IMR-90 (cell line): ENCODE results near the gene RPL26. TPM values are rescaled to one million over a fixed set of nuclear protein-coding genes. Genes with fewer than 3 reads are reported as not detected.

Experiments used
- ATAC-seq: fragments of 200-7000 bp; cut with Tn5 transposase; 2 replicates; pipeline ENCODE4 v1.9.1; 2020; ENCODE audit warnings: low read depth, mild to moderate bottlenecking, moderate library complexity
- BruUV-seq: library from RNA; stranded (reverse); fragments of 400-500 nt; replicated peaks from 2 replicates; lab custom pipeline; 2021; lab: Mats Ljungman, UMichigan
- CTCF ChIA-PET: fragments of 300-600 bp; formaldehyde crosslinking; extraction: SDS; loops from one replicate; lab custom pipeline; 2021; ENCODE audit warnings: antibody characterized with exemption; lab: Yijun Ruan, JAX
- POLR2A ChIA-PET: fragments of 300-600 bp; sonication (Branson Sonifier 250); formaldehyde crosslinking; loops from one replicate; lab custom pipeline; 2022; ENCODE audit warnings: antibody characterized with exemption; ENCODE audit not compliant: unreplicated experiment; lab: Charles Lee
- DNase-seq: peaks from one replicate; pipeline ENCODE4 v3.0.0; 2013
- H2AFZ ChIP-seq: replicated peaks from 2 replicates; pipeline ENCODE3; 2013; ENCODE audit warnings: low read length, mild to moderate bottlenecking; ENCODE audit not compliant: poor library complexity
- H2AK5ac ChIP-seq: 2 replicates; pipeline ENCODE4 v1.6.1; 2013; ENCODE audit warnings: low read depth, low read length, inconsistent platforms
- H2AK9ac ChIP-seq: replicated peaks from 2 replicates; pipeline ENCODE3; 2013; ENCODE audit warnings: mild to moderate bottlenecking, low read depth, low read length, moderate library complexity; ENCODE audit not compliant: poor library complexity
- H2BK120ac ChIP-seq: 2 replicates; pipeline ENCODE4 v1.6.1; 2013; ENCODE audit warnings: low read depth, low read length, inconsistent platforms
- H2BK15ac ChIP-seq: 3 replicates; pipeline ENCODE4 v1.6.1; 2013; ENCODE audit warnings: low read depth, low read length, inconsistent platforms
- H2BK20ac ChIP-seq: 2 replicates; pipeline ENCODE4 v1.6.1; 2013; ENCODE audit warnings: low read depth, mild to moderate bottlenecking, inconsistent platforms, low read length, moderate library complexity
- H2BK5ac ChIP-seq: 2 replicates; pipeline ENCODE4 v1.6.1; 2013; ENCODE audit warnings: mild to moderate bottlenecking, low read depth, low read length, inconsistent platforms; ENCODE audit not compliant: poor library complexity, severe bottlenecking
- H3K14ac ChIP-seq: replicated peaks from 2 replicates; pipeline ENCODE4 v1.6.1; 2013; ENCODE audit warnings: low read depth, low read length, inconsistent platforms
- H3K18ac ChIP-seq: 2 replicates; pipeline ENCODE4 v1.6.1; 2013; ENCODE audit warnings: low read depth, low read length, control low read depth
- H3K23ac ChIP-seq: 2 replicates; pipeline ENCODE4 v1.6.1; 2013; ENCODE audit warnings: low read depth, low read length, inconsistent platforms
- H3K27ac ChIP-seq: 2 replicates; pipeline ENCODE4 v1.5.1; 2013; ENCODE audit warnings: mild to moderate bottlenecking, control low read depth, low read length; ENCODE audit not compliant: insufficient read depth
- H3K27me3 ChIP-seq: 2 replicates; pipeline ENCODE4 v1.6.1; 2013; ENCODE audit warnings: low read length; ENCODE audit not compliant: control insufficient read depth, insufficient read depth
- H3K36me3 ChIP-seq: 2 replicates; pipeline ENCODE4 v1.6.1; 2013; ENCODE audit warnings: low read length, mixed read lengths; ENCODE audit not compliant: control insufficient read depth, insufficient read depth
- H3K4ac ChIP-seq: 2 replicates; pipeline ENCODE4 v1.6.1; 2013; ENCODE audit warnings: low read depth, low read length, inconsistent platforms
- H3K4me1 ChIP-seq: 2 replicates; pipeline ENCODE4 v1.6.1; 2013; ENCODE audit warnings: low read length, mixed read lengths; ENCODE audit not compliant: control insufficient read depth, insufficient read depth
- H3K4me2 ChIP-seq: 2 replicates; pipeline ENCODE4 v1.6.1; 2013; ENCODE audit warnings: low read depth, mild to moderate bottlenecking, control low read depth, low read length, moderate library complexity
- H3K4me3 ChIP-seq: 2 replicates; pipeline ENCODE4 v1.5.1; 2013; ENCODE audit warnings: low read depth, mild to moderate bottlenecking, control low read depth, low read length, moderate library complexity; ENCODE audit not compliant: insufficient read depth
- H3K56ac ChIP-seq: 2 replicates; pipeline ENCODE4 v1.6.1; 2013; ENCODE audit warnings: low read length, inconsistent platforms; ENCODE audit not compliant: insufficient read depth; ENCODE audit errors: extremely low read depth
- H3K79me1 ChIP-seq, 2 experiments: 2 replicates each; pipeline ENCODE4 v1.6.1; 2013; ENCODE audit warnings: low read length in 2 of 2, inconsistent platforms in 1 of 2, low read depth in 1 of 2
- H3K9ac ChIP-seq: 2 replicates; pipeline ENCODE4 v1.6.1; 2013; ENCODE audit warnings: low read depth, low read length, control low read depth
- H3K9me1 ChIP-seq: 2 replicates; pipeline ENCODE4 v1.6.1; 2013; ENCODE audit warnings: low read length, inconsistent platforms; ENCODE audit not compliant: insufficient read depth
- H3K9me3 ChIP-seq: 2 replicates; pipeline ENCODE4 v1.6.1; 2013; ENCODE audit warnings: low read length; ENCODE audit not compliant: control insufficient read depth, insufficient read depth
- H4K20me1 ChIP-seq: 2 replicates; pipeline ENCODE4 v1.6.1; 2013; ENCODE audit warnings: low read length, inconsistent platforms; ENCODE audit not compliant: insufficient read depth
- H4K5ac ChIP-seq: 2 replicates; pipeline ENCODE4 v1.6.1; 2013; ENCODE audit warnings: mild to moderate bottlenecking, low read depth, low read length, control low read depth
- H4K8ac ChIP-seq, 2 experiments: 2 replicates each; pipeline ENCODE4 v1.6.1; 2013; ENCODE audit warnings: low read depth in 2 of 2, low read length in 2 of 2, control low read depth in 1 of 2, inconsistent platforms in 1 of 2
- H4K91ac ChIP-seq: 2 replicates; pipeline ENCODE4 v1.6.1; 2013; ENCODE audit warnings: low read depth, low read length, inconsistent platforms; ENCODE audit not compliant: insufficient read depth
- BHLHE40 ChIP-seq: fragments of 150-350 bp; IDR thresholded peaks from 2 replicates; pipeline ENCODE4 v1.6.1; 2016; ENCODE audit warnings: mild to moderate bottlenecking, low read depth, low read length
- CEBPB ChIP-seq: IDR thresholded peaks from 2 replicates; pipeline ENCODE4 v1.6.1; 2012; ENCODE audit warnings: low read depth, low read length, improper control_type of control experiment
- CHD1 ChIP-seq: IDR thresholded peaks from 2 replicates; pipeline ENCODE4 v1.6.1; 2012; ENCODE audit warnings: low read depth, low read length, improper control_type of control experiment
- CTCF ChIP-seq: conservative IDR thresholded peaks from 2 replicates; pipeline ENCODE4 v1.5.1; 2012; ENCODE audit warnings: mild to moderate bottlenecking, low read depth, low read length, improper control_type of control experiment
- ELK1 ChIP-seq: fragments of 150-350 bp; IDR thresholded peaks from 2 replicates; pipeline ENCODE4 v1.6.1; 2016; ENCODE audit warnings: low read depth, mild to moderate bottlenecking, low read length, moderate library complexity, borderline replicate concordance
- MAFK ChIP-seq: IDR thresholded peaks from 2 replicates; pipeline ENCODE4 v1.6.1; 2012; ENCODE audit warnings: low read depth, low read length, improper control_type of control experiment
- MAZ ChIP-seq: IDR thresholded peaks from 2 replicates; pipeline ENCODE4 v1.6.1; 2012; ENCODE audit warnings: low read depth, mild to moderate bottlenecking, low read length, improper control_type of control experiment, moderate library complexity, borderline replicate concordance
- MXI1 ChIP-seq: IDR thresholded peaks from 2 replicates; pipeline ENCODE4 v1.6.1; 2012; ENCODE audit warnings: low read depth, mild to moderate bottlenecking, low read length, moderate library complexity, borderline replicate concordance
- NFE2L2 ChIP-seq: fragments of 150-350 bp; IDR thresholded peaks from 2 replicates; pipeline ENCODE4 v1.6.1; 2016; ENCODE audit warnings: low read depth, mild to moderate bottlenecking, low read length
- RAD21 ChIP-seq: IDR thresholded peaks from 2 replicates; pipeline ENCODE4 v1.6.1; 2012; ENCODE audit warnings: low read length, improper control_type of control experiment
- RCOR1 ChIP-seq: IDR thresholded peaks from 2 replicates; pipeline ENCODE4 v1.6.1; 2012; ENCODE audit warnings: mild to moderate bottlenecking, low read length, improper control_type of control experiment; ENCODE audit not compliant: insufficient replicate concordance
- RFX5 ChIP-seq: IDR thresholded peaks from 2 replicates; pipeline ENCODE4 v1.8.0; 2012; ENCODE audit warnings: low read depth, mild to moderate bottlenecking, low read length, moderate library complexity
- SMC3 ChIP-seq: fragments of 150-350 bp; IDR thresholded peaks from 2 replicates; pipeline ENCODE4 v1.6.1; 2016; ENCODE audit warnings: low read depth, mild to moderate bottlenecking, antibody characterized with exemption, low read length, moderate library complexity
- USF2 ChIP-seq: fragments of 150-350 bp; IDR thresholded peaks from 2 replicates; pipeline ENCODE4 v1.6.1; 2017; ENCODE audit warnings: mild to moderate bottlenecking, antibody characterized with exemption, low read length, low read depth
- WGBS, 2 experiments: methylation state at CpG; one replicate each; pipeline versions ENCODE4 v1.1.5 to v1.1.7; 2013; ENCODE audit warnings: missing lambda C conversion rate in 2 of 2; ENCODE audit not compliant: insufficient read length in 1 of 2; ENCODE audit errors: extremely low coverage in 2 of 2; 5-methylcytosine and 5-hydroxymethylcytosine counted together
- dilution Hi-C: fragments of 300-500 bp; cut with HindIII; formaldehyde crosslinking; loops from one replicate; pipeline ENCODE4 v1.14.3; 2018; ENCODE audit warnings: low sequenced_read_pairs; ENCODE audit not compliant: unreplicated experiment
- in situ Hi-C: fragments of 300-500 bp; cut with MboI; formaldehyde crosslinking; loops from 3 replicates; pipeline ENCODE4 v1.14.3; 2019; ENCODE audit warnings: low sequenced_read_pairs, inconsistent platforms, mixed read lengths
- intact Hi-C: fragments of 100-400 bp; cut with micrococcal nuclease; formaldehyde crosslinking; loops from 2 replicates; pipeline ENCODE4 v1.10.0; 2022
- polyA plus RNA-seq, 3 experiments: library from polyadenylated mRNA; depleted of rRNA; stranded (reverse); fragments of >200 nt; gene quantifications; 2 replicates each; pipeline ENCODE4 v1.2.3, GENCODE V29; 2012; ENCODE audit warnings: low replicate concordance in 1 of 3
- total RNA-seq: library from RNA; depleted of rRNA; stranded (reverse); fragments of >200 nt; gene quantifications from 2 replicates; pipeline ENCODE4 v1.2.3, GENCODE V29; 2012

The RPL26 gene
- total and polyA plus RNA-seq, 2 of the 4 experiments (the other 2 are of a cell fraction) = 4,763 to 5,013 TPM

GRCh38 chr17:8354236-8354635, 28.8 kb downstream of the RPL26 start:
- Histone ChIP-seq H4K20me1 (no peaks in the 10 kb centered on the region), H3K18ac (no peak overlapping the region), H3K9me1 (no peaks in the 10 kb centered on the region), H3K27me3 (no peaks in the 10 kb centered on the region), H3K4me3 (no peak overlapping the region), H3K36me3 (no peaks in the 10 kb centered on the region), H3K23ac (no peak overlapping the region), H4K8ac (no peak overlapping the region), H3K79me1 (no peaks in the 10 kb centered on the region), H3K27ac (no peak overlapping the region), H2BK15ac (no peak overlapping the region), H2BK20ac (no peak overlapping the region), H3K9ac (no peak overlapping the region), H3K9me3 (no peaks in the 10 kb centered on the region), H3K14ac (no peak overlapping the region), H3K56ac (no peak overlapping the region), H4K91ac (no peak overlapping the region), H2BK5ac (no peak overlapping the region), H3K4me2 (no peak overlapping the region), H2BK120ac (no peak overlapping the region), H3K4me1 (no peaks in the 10 kb centered on the region), H2AK5ac (no peak overlapping the region), H2AK9ac (no peak overlapping the region), H2AFZ (no peak overlapping the region), H4K5ac (no peak overlapping the region), H3K4ac (no peak overlapping the region)
- TF ChIP-seq MAZ (no peak), CTCF (no peak), BHLHE40 (no peak), CHD1 (no peak), CEBPB (no peak), RAD21 (no peak), NFE2L2 (no peak), SMC3 (no peak), MXI1 (no peak), MAFK (no peak), RFX5 (no peak), ELK1 (no peak), RCOR1 (no peak), USF2 (no peak)
- DNase-seq (no peak), ATAC-seq (no peak)
- dilution Hi-C loops (no loop called here), in situ Hi-C loops (no loop called here), intact Hi-C loops (no loop called here)
- CTCF ChIA-PET = interaction anchor here (1.4 kb wide), 1 partner anchor 19 kb away, joined by 3 read pairs; no protein-coding TSS in a partner anchor
- no TSS peak for BruUV-seq
- WGBS, 2 experiments = 80% methylated on average over 1 of the region's 8 CpGs; no CpG with 5 or more reads in 1 of the 2 experiments
- POLR2A ChIA-PET = no interaction called here
